ENCODE measurements around the gene RNASE13.

DNA sequence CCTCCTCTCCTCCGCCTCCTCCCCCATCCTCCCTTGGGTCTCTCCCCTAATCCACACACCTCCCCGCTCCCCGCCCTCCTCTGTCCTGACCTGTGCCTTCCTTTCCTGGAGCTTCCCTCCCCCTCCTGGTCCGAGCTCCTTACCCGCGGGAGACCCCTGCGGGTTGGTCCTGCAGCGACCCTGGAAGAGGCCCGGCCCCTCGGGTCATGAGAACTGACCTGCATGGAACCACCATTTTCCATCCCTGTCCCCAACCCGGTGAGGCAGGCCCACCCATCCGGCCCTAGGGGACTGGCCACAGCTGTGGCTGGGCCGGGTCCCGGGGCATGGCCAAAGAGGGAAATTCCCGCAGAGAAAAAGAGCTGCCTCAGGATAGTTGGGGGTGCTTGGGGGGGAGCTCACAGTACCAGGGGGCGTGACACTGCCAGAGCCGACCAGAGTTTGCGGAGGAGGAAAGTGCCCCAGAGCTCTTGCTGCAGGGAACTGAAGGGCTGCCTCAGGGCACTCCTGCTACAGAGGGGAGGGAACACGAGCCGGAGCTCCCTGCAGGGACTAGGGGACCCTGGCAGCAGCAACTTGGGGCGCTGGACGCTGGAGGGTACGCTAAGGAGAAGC is 36.1 kb upstream of the RNASE13 start:
- no peak for TF ChIP-seq CTCF (IDR thresholded peaks at IDR 0.05)
- TF ChIP-seq POLR2A (IDR thresholded peaks at IDR 0.05), result no peak
